D721Med (cell line): Measurements from ENCODE around the gene RCOR2.

Source experiments
- DNase-seq: peaks from one replicate; pipeline ENCODE4 v3.0.0; 2011; ENCODE audit warnings: low spot score; ENCODE audit not compliant: insufficient read length
- FAIRE-seq: peaks from 2 replicates; lab custom pipeline; 2011; peaks lifted over from hg19 to GRCh38; lab: Jason Lieb, UNC
- CTCF ChIP-seq: IDR thresholded peaks from 2 replicates; pipeline ENCODE4 v1.5.1; 2012; ENCODE audit warnings: mild to moderate bottlenecking, control low read depth; ENCODE audit not compliant: insufficient read depth; ENCODE audit errors: missing control alignments

The RCOR2 gene

GRCh38 chr11:63893355-63893754, 23.6 kb downstream of the RCOR2 start:
- DNase-seq: no peak
- TF ChIP-seq CTCF: no peak
- FAIRE-seq: no peak

GRCh38 chr11:63892228-63892627, 24.7 kb downstream of the RCOR2 start:
- no peak for TF ChIP-seq CTCF
- DNase-seq: no peak
- no peak for FAIRE-seq

- FAIRE-seq: no peak
- TF ChIP-seq CTCF: no peak
- no peak for DNase-seq
These were observed 26.6 kb downstream of the RCOR2 start for GRCh38 chr11:63890368-63890767.

GRCh38 chr11:63889344-63889743, 27.6 kb downstream of the RCOR2 start:
- FAIRE-seq (no peak), DNase-seq (no peak)
- TF ChIP-seq CTCF: no peak

GRCh38 chr11:63888170-63889086, 28.5 kb downstream of the RCOR2 start:
- no peak for DNase-seq
- TF ChIP-seq CTCF: no peak
- no peak for FAIRE-seq

GRCh38 chr11:63887386-63887999, 29.5 kb downstream of the RCOR2 start:
- DNase-seq (no peak), FAIRE-seq (no peak)
- TF ChIP-seq CTCF: no peak
